ACC112 (cell line): ENCODE measurements around the gene SOX6.

Source experiments
- H2AFZ ChIP-seq: fragments of 200-600 bp; sonication (generic); one replicate; pipeline ENCODE4 v1.6.0; 2017; ENCODE audit warnings: antibody characterized with exemption, low read length; ENCODE audit not compliant: unreplicated experiment
- H3K27ac ChIP-seq: fragments of 200-600 bp; sonication (generic); 2 replicates; pipeline ENCODE4 v1.5.1; 2014; ENCODE audit warnings: low read depth, mild to moderate bottlenecking, antibody characterized with exemption, low read length, moderate library complexity
- H3K27me3 ChIP-seq: fragments of 200-600 bp; sonication (generic); 2 replicates; pipeline ENCODE4 v1.6.1; 2014; ENCODE audit warnings: mild to moderate bottlenecking, antibody characterized with exemption, low read length, moderate library complexity, mixed read lengths; ENCODE audit not compliant: insufficient read depth
- H3K36me3 ChIP-seq: fragments of 200-600 bp; sonication (generic); 2 replicates; pipeline ENCODE4 v1.6.1; 2016; ENCODE audit warnings: mild to moderate bottlenecking, antibody characterized with exemption, low read length, moderate library complexity, mixed read lengths; ENCODE audit not compliant: insufficient read depth
- H3K4me1 ChIP-seq: fragments of 200-600 bp; sonication (generic); one replicate; pipeline ENCODE4 v1.6.1; 2016; ENCODE audit warnings: low read length, mixed read lengths; ENCODE audit not compliant: insufficient read depth, unreplicated experiment, control insufficient read depth
- H3K4me3 ChIP-seq: fragments of 200-600 bp; sonication (generic); 2 replicates; pipeline ENCODE4 v1.5.1; 2014; ENCODE audit warnings: mild to moderate bottlenecking, low read depth, low read length
- H3K79me2 ChIP-seq: fragments of 200-600 bp; sonication (generic); one replicate; pipeline ENCODE4 v1.6.0; 2016; ENCODE audit warnings: low read length; ENCODE audit not compliant: control insufficient read depth, unreplicated experiment, insufficient read depth

Gene SOX6

DNA sequence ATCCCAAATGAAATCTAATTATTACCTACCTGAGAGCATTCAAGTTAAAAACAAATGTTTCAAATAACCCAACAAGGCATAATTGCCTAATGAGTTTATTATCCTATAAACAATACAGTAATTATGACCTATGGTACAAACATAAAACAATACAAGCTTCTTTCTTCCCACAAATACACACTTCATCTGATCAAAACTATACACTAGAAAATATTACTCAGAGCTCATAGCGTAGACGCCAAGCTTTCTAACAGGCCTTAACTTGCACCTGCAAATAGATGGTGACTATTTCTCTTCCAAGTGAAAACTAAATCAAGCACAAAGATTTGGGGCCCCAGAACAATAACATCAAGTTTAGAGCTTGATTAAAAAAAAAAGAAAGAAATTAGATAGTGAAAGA is 78.1 kb downstream of the SOX6 start:
- Histone ChIP-seq H2AFZ (no peak overlapping the region), H3K27me3 (no peaks in the 10 kb centered on the region), H3K36me3 (no peaks in the 10 kb centered on the region), H3K27ac (no peak overlapping the region), H3K4me1 (no peaks in the 10 kb centered on the region), H3K4me3 (no peak overlapping the region), H3K79me2 (no peaks in the 10 kb centered on the region)

DNA sequence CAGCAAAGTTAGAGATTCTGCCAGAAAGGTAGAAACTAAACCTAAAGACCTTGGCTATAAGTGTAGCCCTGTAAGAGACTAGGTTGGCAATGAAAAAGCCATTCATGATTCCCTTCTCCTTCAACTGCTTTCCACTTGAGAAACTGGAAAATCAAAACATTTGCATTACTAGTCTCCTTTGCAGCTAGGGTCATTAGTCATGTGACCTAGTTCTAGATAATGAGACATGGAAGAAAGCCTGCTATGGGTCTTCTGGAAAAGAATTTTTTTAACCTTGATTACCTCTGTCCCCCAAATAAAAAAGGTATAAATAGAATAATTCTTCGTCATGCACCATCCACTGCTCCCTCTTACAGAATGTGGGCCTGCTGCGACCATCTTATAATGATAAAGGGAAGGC is 80.1 kb downstream of the SOX6 start:
- H3K79me2 ChIP-seq, result no peaks in the 10 kb centered on the region

DNA sequence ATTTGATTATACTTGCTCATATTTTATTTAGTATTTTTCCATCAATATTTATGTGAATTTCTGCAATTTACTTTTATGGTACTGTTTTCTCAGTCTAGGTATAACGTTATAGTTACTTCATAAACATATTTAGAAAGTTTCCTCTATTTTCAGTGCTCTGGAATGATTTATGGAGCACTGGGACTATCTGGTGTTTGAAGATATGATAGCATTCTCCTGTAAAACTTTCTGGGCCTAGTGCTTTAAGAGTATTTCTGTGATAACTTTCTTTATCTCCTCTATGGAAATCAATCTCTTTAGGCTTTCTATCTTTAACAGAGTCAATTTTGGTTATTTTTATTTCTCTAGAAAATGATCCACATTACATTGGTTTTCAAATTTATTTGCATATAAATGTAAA is 85.1 kb downstream of the SOX6 start:
- no peaks in the 10 kb centered on the region for H3K4me1 ChIP-seq
- no peaks in the 10 kb centered on the region for H3K79me2 ChIP-seq
- no peaks in the 10 kb centered on the region for H3K27me3 ChIP-seq
- H3K27ac ChIP-seq, result no peak overlapping the region
- H3K36me3 ChIP-seq, result no peaks in the 10 kb centered on the region
- H2AFZ ChIP-seq, result no peak overlapping the region
- no peak overlapping the region for H3K4me3 ChIP-seq

More for the DNA sequence above, 80.1 kb downstream of the SOX6 start:
- no peak overlapping the region for H3K27ac ChIP-seq
- no peaks in the 10 kb centered on the region for H3K27me3 ChIP-seq
- no peaks in the 10 kb centered on the region for H3K36me3 ChIP-seq
- no peak overlapping the region for H3K4me3 ChIP-seq
- H2AFZ ChIP-seq, result no peak overlapping the region
- H3K4me1 ChIP-seq, result no peaks in the 10 kb centered on the region

DNA sequence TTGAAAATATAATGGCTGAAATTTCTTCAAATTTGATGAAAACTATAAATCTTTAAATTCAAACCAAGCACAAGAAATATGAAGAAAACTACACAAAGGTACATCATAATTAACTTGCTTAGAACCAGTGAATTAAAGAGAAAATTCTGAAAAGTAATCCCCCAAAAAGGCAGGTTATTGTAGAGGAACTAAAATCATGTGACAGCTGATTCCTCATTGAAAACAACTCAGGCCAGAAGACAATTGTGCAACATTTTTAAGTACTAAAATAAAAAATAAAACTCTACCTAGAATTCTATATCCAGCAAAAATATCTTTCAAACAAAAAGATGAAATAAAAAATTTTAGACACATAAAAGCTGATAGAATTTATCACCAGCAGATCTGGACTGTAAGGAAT is 90.3 kb downstream of the SOX6 start:
- Histone ChIP-seq H3K36me3 (no peaks in the 10 kb centered on the region), H3K4me3 (no peak overlapping the region), H3K79me2 (no peaks in the 10 kb centered on the region), H2AFZ (no peak overlapping the region), H3K27ac (no peak overlapping the region), H3K27me3 (no peaks in the 10 kb centered on the region), H3K4me1 (no peaks in the 10 kb centered on the region)

DNA sequence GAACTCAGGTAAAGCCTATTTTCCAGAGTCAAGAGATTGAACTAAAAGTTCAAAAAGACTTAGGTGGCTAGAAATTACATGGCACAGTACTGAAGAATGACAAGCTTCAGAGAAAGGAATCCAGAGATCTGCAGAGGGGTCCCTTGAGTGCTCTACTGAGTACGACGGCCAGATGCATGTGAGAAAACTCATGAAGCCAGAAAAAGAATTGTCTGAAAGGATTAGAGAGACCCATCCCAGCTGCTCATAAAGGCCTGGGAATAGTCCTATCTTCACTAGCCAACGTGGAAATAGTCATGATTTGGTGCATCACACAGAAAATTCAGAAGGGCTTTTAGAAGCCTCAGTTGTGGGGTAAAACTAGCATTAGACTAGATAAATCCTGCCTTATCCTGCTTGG is 91.3 kb downstream of the SOX6 start:
- Histone ChIP-seq H3K27me3 (no peaks in the 10 kb centered on the region), H2AFZ (no peak overlapping the region), H3K36me3 (no peaks in the 10 kb centered on the region), H3K4me1 (no peaks in the 10 kb centered on the region), H3K27ac (no peak overlapping the region), H3K4me3 (no peak overlapping the region), H3K79me2 (no peaks in the 10 kb centered on the region)

DNA sequence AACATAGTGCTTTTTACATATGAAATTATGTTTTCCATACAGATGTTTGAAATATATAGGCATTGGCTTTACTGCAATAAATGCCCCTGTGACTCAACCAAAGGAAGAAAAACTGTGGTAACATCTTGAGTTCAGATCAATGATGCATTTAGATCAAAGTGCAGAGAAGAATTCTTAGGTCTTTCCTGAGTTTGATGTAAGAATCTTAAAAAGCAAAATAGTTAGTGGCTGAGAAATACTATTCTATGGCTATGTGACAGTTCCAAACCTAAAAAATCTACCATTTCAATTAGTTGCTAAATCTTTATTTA is 93.7 kb downstream of the SOX6 start:
- H3K36me3 ChIP-seq, result no peaks in the 10 kb centered on the region
- H3K27ac ChIP-seq, result no peak overlapping the region
- no peaks in the 10 kb centered on the region for H3K79me2 ChIP-seq
- no peaks in the 10 kb centered on the region for H3K4me1 ChIP-seq
- H3K4me3 ChIP-seq, result no peak overlapping the region
- no peak overlapping the region for H2AFZ ChIP-seq
- no peaks in the 10 kb centered on the region for H3K27me3 ChIP-seq

DNA sequence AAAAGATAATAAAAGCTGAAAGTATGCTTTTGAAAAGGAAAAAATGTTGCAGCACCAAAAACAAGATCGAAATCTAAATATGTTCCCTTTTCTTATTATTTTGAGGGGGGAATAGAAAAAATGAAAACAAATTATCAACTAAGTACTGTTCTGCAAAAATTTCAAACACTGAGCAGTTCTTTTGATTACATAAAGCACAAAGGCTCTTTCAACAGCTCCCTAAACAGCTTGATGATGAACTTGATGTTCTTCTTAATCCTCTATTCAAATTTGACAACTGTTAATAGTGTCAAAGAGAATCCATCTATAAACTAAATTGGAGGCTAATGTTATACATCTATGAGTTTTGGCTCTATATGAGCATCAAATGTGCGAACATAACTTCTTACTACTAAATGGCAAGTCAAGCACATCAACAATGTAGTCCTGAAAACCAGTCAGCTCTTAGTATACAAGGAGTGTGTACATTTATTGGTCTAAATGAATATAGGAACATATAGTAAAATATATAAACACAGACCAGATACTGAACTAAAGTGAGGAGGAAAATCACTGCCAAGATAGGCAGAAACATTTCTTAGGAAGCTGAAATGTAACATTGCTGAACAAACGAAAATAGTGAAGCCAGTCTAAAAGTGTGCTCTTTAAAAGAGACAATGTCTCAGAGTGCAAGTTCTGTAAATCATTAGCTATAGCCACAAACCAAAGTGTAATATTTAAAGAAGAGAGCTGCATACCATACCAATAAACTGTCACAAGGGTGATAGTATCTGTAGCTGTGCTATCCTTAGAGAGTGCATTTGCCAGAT is 94.3 kb downstream of the SOX6 start:
- Histone ChIP-seq H3K4me1 (no peaks in the 10 kb centered on the region), H2AFZ (no peak overlapping the region), H3K36me3 (no peaks in the 10 kb centered on the region), H3K4me3 (no peak overlapping the region), H3K79me2 (no peaks in the 10 kb centered on the region), H3K27ac (no peak overlapping the region), H3K27me3 (no peaks in the 10 kb centered on the region)

DNA sequence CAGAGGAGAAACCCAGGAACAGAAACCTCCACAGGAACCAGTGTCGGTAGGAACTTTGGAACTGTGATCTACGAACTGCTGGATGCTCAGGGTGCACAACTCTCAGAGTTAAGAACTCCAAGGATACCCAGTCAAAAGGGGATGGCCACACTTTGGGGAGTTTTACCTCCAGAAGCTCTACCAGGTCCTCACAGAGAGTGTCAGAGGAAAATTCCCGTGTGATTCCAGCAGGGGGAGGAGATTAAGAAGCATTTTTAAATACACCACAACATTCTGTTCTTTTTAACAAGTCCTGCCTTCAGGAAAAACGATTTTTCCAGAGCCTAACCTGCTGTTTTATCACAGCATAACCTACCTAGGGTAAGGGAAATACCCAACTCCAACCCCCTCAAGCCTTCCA is 104.0 kb downstream of the SOX6 start:
- H3K79me2 ChIP-seq, result no peaks in the 10 kb centered on the region
- no peak overlapping the region for H2AFZ ChIP-seq
- H3K27me3 ChIP-seq, result no peaks in the 10 kb centered on the region
- no peak overlapping the region for H3K27ac ChIP-seq
- H3K36me3 ChIP-seq, result no peaks in the 10 kb centered on the region
- H3K4me1 ChIP-seq, result no peaks in the 10 kb centered on the region
- no peak overlapping the region for H3K4me3 ChIP-seq

DNA sequence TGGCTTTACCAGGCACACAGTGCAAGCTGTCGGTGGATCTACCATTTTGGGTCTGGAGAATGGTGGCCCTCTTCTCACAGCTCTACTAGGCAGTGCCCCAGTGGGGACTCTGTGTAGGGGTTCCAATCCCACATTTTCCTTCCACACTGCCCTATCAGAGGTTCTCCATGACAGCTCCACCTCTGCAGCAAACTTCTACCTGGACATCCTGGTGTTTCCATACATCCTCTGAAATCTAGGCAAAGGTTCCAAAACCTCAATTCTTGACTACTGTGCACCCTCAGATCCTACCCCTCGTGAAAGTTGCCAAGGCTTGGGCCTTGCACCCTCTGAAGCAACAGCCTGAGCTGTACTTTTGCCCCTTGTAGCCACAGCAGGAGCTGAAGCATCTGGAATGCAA is 108.1 kb downstream of the SOX6 start:
- Histone ChIP-seq H3K79me2 (no peaks in the 10 kb centered on the region), H2AFZ (no peak overlapping the region), H3K27me3 (no peaks in the 10 kb centered on the region), H3K4me3 (no peak overlapping the region), H3K36me3 (no peaks in the 10 kb centered on the region), H3K27ac (no peak overlapping the region), H3K4me1 (no peaks in the 10 kb centered on the region)

DNA sequence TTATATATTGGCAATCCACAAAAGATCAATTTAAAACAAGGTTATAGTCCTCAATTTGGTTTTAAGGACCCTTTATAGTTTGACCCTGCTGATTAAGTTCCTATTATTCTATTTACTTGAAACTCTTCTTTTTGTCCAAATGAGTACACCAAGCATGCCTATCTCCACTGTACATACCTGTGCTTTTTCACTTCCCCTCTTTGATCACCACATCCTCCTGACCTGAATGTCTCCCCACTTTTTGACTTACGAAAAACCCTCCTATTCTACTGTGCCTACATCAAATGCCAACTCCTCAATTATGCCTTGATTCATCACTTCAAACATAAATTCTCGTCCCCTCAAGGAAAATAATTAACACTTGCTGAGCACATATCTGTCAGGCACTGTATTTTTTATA is 113.5 kb downstream of the SOX6 start:
- no peaks in the 10 kb centered on the region for H3K79me2 ChIP-seq
- no peaks in the 10 kb centered on the region for H3K36me3 ChIP-seq
- H2AFZ ChIP-seq, result no peak overlapping the region
- H3K27me3 ChIP-seq, result no peaks in the 10 kb centered on the region
- H3K4me1 ChIP-seq, result no peaks in the 10 kb centered on the region
- no peak overlapping the region for H3K4me3 ChIP-seq
- no peak overlapping the region for H3K27ac ChIP-seq

DNA sequence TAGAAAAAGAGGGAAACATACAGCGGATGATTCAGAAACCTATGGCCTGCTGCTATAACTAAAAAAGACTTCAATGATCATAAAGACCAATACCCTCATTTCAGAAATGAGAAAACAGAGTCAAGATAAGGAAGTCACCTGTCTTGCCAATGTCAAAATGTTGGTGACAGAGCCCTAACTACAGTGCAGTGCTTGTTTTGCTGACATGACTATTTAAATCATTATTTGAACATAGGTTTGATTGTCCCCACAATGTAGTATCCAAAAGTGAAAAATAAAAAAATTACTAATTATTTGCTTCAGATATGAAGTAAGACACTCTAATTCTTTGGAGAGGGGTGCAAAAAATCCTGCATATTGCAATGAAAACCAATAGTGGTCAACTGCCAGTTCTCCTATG is 115.7 kb downstream of the SOX6 start:
- Histone ChIP-seq H3K27me3 (no peaks in the 10 kb centered on the region), H3K4me3 (no peak overlapping the region), H3K27ac (no peak overlapping the region), H3K36me3 (no peaks in the 10 kb centered on the region), H3K79me2 (no peaks in the 10 kb centered on the region), H2AFZ (no peak overlapping the region), H3K4me1 (no peaks in the 10 kb centered on the region)
